HG02610 (cell line): ENCODE measurements around the gene GATB.
"Not testable (repeated sequence)": the region's sequence is repeated elsewhere in the genome, so short reads cannot be mapped to it uniquely, and the experiment has no call there.

ENCODE experiments used
- ATAC-seq: cut with Tn5 transposase; IDR thresholded peaks from one replicate; pipeline ENCODE4 v1.9.1; 2021; ENCODE audit warnings: mild to moderate bottlenecking, moderate library complexity; ENCODE audit not compliant: unreplicated experiment

GATB gene

DNA sequence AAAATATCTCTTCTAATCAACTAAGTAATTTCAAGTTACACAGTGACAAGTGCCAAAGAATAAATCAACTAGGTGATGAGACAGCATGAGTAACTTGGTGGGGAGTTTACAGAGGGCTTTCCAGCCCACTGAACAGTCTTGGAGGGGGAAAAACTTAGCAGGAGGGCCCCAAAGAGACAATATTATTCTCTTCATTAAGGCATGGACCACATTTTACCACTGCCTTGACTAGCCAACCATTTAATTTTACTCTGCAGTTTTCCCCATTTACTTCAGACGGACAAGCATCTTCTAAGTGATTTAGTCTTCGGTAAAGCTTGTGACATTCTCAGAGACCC lies 25.3 kb upstream of the GATB start:
- ATAC-seq, result no peak

DNA sequence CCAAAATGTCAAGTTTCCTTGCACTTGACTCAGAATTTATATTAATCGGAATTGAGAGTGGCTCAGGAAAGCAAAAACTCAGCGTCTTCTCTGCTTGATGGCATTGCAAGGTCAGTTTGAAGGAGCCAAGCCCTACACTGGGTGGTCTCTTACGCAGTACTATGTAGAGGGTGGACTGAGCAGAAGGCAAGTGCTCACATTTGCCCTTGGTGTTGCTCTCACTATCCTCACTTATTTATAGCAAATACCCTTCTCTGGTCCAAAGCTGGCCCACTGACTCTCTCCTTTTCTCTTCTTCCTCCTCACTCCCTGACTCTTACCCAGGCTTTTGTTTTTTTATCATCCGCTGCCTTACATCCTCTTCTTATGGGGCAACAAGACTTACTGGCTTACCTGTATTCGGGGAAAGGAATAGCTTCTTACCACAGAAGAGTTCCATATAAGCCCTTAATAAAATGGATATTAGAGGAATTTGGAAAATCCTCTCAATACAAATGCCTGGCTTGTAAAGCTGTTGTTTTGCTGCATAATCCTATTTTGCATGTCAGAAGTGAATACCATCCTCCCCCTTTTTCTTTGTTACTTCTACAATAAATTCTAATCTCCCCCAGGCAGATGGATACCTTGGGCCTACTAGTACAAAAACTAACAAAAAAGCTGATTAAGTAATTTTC lies 24.8 kb upstream of the GATB start:
- ATAC-seq, result no peak

DNA sequence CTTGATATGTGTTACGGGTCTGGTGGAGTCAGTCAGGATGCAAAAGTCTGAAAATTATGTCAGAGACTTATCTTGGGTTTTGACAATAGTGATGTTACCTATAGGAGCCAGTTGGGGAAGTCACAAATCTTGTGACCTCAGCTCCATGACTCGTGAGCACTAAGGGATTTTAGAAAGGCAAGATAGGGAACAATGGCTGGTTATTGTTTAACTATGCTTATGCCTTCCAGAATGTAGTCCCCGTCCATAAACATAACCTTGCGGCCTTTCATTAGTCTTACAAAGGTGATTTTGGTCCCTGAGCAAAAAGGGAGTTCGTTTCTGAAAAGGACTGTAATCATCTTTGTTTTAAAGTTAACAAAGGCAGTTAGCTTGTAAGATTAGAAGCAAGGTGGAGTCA lies 23.9 kb upstream of the GATB start:
- ATAC-seq, result no peak

DNA sequence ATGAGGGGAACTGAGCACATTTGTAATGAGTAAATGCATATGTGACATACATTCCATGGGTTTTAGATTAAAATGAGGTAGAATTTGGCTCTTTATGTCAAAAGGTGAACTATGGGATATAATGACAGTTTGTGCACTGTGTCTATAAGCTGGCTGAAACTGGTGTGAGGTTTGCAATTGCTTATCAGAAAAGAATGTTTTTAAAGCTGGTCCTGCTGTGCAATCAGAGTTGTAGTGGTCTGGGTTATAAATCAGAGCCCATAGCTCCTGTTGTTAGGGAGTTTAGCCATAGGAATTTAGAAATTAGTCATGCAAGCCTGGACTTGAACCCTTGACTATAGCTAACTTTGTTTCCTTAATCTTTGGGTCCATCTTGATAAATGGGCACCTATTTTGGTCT lies 23.1 kb upstream of the GATB start:
- ATAC-seq, result no peak

DNA sequence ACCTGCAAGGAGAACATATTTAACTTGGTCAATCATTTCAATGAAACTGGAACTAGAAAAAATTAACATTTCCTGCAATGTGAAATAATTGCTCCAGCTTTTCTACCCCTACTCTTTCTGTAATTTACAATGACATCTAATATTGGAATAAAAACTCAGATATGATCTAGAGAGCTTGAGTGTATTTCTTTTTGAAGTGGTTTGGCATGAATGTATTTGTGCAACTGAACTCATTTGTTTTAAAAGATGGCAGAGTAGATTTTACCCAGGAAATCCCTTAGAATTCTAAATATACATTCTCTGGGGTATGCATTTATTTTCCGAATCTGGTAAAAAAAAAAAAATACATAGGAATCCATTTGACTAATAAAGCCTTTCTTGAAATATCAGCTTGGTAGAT lies 21.5 kb upstream of the GATB start:
- ATAC-seq, result no peak

DNA sequence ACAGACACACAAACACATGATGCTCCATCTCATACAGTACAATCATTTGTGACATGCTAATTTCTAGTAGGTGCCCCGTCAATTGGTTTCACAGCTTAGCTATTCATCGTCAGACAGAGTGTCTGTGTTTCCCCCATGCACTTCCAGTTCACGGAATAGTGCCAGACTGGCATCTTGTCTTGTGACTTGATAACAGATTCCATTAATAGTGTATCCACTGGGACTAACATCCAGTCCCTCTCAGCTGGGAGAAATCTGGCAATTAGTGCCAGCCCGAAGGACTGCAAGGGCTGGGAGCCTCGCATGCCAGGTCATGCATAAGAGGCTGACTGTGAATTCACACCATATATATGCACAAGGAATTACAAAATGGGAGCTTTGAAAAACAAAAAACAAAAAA lies 20.2 kb upstream of the GATB start:
- no peak for ATAC-seq

DNA sequence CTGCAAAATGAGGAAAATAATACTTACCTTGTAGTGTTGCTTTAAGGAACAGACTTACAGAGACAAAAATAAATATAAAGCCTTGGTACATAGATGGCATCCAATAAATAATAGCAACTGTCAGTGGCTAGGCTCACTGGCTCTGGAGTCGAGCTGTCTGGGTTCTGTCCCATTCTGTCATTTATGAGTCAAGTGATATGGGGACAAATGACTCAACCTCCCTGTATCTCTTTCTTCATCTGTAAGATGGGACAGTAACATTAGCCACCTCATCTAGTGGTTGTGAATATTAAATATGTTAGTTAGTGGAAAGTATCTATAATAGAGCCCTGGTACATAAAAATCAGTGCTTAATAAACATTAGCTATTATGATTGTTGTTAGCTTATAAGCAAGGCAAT lies 16.7 kb upstream of the GATB start:
- ATAC-seq, result no peak

DNA sequence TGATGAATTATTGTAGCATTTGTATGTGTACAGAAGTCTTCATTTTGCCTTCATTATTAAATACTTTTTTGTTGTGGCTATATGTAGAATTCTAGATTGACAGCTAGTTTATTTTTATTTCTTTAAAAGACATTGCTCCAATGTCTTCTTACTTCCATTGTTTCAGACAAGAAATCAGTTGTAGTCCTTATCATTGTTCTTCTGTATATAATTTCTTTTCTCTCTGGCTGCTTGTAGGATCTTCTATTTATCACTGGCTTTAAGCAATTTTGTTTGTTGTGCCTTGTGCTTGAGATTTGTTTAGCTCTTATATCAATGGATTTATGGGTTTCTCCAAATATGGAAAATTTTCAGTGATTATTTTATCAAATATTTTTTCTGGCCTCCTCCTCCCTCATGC lies 13.5 kb upstream of the GATB start:
- ATAC-seq, result no peak

DNA sequence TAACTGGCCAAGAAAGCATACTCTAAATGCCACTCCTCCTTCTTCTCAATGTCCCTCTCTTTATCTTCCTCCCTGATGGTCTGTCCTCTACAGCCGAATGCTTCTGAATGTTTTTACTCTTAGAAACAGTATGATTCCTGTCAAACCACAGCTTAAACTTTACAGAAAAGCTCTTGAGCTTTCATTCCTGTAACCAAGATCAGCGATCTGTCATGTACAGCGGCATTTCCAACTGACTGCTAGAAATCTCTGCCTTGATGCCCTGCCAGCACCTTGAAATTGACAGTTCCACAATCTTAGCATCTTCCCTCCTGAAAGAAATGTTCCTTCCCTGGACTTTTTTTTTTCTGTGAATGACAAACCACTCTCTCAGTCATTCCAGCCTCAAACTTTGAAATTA lies 11.5 kb upstream of the GATB start:
- no peak for ATAC-seq

DNA sequence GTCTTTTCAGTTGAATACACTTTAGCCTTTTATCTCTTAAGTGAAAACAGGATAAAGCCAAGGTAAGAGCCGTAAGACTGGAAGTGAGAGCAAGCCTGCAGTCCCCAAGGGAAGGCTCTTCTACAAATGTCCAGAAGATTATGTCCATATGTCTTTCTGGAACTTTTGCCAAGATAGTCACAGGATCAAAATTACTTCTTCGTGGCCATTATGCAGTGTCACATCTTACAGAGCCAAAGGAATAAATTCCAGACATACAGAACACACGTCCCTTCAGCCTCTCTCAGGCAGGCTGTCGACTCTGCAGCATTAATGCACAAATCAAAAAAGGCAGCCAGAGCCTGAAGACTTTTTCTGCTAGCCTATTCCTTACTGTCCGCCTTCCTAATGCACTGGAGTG lies 10.9 kb upstream of the GATB start:
- ATAC-seq, result no peak

DNA sequence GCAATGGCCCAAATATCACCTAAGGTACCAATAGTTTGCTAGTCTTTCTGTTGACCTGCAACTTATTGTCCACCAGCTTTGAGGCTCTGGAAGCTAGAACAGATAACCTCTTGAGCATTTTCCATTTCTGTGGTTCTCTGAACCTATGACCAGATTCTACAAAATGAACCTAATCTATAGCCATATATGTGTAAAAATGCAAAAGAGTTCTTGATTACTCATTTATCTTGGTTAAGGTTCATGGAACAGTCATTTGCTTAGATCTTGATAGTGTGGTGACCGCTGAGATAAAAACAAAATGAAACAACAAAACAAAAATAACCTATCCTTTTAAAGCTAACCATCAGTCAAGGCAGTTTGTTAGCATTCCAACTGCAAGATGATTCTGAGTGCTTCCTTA lies 9.3 kb upstream of the GATB start:
- peak; percentile 62 for ATAC-seq

DNA sequence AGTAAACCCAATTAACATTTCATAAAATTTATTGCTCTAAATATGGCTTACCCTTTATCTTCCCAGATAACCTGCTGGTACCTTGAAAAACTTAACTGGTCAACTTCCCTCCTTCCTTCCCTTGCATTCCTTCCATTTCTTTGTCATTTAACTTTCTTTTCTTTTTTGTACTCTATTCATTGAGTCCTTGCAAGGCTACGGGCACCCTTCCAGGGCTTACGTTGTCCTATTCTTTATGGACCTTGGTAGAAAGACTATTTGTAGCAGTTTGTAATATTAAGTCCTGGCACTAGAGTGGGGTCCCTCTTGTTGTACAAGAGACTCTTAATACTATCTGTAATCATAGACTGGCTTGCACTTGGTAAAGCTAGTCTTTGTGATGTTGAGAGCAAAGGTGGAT lies 8.0 kb upstream of the GATB start:
- ATAC-seq, result no peak

DNA sequence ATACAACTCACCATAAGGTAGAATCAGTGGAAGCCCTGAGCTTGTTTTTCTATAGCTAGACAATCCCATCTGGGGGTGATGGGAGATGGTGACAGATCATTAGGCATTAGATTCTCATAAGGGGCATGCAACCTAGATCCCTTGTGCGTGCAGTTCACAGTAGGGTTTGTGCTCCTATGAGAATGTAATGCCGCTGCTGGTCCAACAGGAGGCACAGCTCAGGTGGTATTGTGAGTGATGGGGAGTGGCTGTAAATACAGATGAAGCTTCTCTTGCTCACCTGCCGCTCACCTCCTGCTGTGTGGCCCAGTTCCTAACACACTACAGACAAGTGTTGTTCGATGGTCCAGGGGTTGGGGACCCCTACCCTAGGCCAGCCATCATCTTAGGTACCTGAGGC lies 5.9 kb upstream of the GATB start:
- no peak for ATAC-seq

DNA sequence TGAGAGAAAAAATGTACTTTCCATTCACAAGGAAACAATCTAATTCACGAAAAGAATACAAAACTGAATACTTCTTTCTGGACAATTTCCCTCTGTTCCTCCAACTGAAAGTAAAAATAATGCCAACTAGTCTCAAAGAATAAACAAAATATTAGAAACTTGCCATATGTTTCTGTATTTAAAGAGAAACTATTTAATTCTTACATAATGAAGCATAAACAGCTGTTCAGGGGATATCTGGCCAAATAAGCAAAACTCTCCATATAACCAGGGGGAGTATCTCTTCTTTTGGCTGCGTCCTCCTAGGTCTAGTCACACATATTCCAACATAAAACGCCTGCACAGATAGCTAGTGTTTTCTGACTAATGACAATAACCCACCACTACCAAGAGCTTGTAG lies 805 bp downstream of the GATB start:
- ATAC-seq, result no peak

DNA sequence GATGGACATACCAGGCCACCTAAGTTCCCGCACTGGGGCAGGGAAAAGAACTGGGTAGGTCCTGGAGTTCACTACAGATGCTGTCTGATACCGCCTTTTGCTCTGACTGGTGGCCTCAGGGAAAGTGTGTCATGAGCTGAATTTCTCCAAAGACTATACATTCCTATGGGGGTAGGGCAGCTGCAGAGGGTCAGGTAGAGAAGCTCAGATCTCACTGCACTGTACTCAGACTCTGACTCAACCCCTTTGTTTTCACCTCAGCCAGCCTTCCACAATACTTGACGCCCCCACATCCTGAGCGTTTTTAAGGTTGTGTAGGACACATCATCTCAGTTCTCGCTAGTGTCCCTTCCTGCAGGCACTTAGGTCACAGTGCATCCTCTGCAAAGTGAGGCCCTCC lies 7.8 kb downstream of the GATB start:
- ATAC-seq, result no peak

DNA sequence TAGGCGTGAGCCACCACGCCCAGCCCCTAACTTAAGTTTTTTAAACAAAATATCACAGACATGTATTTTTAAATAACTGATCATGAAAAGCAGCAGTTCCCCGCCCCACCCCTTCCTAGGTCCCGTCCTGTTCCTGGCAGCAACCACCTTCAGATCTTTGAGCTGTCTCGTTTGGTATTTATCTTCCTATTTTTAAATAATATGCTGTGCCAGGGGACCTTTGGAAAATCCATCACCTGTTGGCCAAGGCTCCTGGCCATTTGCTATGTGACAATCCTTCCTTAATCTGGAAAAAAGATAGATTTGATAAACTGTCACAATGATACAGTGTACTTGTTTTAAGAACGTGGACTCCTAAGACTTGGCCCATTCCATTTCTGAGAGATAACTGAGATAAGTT lies 10.7 kb downstream of the GATB start:
- no peak for ATAC-seq

DNA sequence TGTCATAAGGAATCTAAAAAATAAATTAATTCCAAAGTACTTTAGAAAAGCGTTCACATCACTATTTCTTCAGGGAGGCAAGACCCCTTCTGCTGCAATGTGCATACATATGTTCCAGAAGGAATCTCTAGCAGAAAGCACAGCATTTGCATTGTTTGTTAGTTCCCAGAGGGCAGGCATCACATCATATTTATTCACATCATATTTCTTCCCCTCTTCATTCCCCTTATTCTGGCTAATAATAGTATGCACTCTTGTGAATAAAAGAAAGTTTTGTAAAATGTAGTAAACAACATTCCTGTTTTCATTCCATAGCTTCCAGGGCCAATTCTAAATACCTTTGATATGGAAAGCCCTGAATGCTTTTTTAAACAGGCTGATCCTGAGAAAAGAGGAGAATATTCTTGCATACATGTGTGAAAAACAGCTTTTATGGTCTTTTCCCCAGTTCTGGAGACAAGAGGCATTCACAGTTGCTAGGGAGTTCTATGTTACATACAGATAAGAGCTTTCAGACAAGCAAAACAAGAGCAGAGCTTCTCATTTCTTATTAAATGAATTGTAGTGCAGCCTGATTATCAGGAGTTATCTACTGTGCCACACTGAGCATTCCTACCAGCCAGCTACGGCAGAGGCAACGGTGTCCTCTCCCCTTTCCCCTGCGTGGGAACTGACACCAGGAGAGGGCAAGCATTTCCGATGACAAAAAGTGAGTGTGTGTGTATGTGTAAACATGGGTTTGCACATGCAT lies 15.2 kb downstream of the GATB start:
- ATAC-seq, result no peak

DNA sequence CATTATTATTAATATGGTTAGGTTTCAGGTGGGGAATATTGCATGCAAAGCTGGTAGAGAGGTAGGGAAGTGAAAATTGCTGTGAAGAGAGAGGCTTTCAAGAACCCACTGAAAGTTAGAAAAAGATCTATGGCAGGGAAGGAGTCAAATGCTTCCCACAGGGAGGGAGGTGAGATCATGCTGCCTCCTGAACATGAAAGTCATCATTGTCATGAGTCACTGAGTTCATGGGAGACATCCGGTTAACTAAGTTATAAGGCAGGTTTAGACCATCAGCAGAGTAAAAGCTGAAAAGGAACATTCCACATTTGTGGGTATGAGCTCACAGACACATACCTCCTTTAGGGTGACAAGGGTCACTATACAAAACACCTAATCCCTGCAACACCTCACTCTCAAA lies 16.2 kb downstream of the GATB start:
- ATAC-seq, result peak; percentile 47

DNA sequence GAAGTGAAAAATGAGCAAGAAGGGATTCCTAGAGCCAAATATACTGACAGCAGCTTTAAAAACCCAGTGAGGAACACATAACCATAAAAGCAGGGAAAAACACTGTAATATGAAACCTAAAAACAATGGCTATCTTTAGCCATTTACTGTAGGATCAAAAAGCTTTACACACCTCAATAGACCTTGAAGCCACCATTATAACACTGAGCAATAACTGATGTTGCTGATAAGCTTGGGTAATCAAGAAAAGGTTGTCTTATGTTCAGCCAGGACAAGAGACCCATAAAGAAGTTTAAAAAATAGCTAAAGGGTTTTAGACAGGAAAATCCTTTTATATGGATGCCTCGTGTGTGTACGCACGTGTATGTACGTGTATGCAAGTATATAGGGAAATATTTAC lies 16.9 kb downstream of the GATB start:
- ATAC-seq, result no peak

DNA sequence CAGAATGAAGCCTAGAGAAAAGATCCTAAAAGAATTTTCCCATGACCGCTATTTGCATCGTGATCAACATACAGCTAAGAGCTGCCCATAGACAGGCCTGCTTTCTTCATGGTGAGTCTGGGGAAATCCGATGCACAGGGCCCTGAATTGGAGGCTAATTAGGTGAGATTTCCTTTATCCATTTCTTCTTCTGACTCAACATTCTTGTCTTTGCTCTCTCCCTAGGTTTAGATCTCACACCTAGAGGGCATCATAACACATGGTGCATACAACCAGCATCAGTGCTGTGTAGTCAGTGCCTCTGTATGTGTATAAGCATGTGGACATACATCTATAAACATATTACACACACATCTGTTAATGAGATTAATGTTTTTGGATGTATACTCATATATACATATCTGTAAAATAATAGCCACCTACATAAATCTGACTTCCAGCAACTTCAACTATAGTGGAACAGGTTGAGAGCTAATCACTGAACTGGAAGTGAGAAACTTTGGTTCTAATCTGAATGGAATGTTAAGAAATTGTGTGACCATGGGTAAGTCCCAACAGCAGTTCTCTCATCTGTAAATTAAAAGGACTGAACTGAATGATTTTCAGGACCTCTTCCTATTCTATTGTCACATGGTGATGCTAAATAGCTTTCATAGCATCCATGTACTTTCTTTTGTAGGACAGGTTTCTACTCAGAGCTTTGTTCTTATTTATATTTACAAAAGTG lies 17.5 kb downstream of the GATB start:
- ATAC-seq, result peak; percentile 65

DNA sequence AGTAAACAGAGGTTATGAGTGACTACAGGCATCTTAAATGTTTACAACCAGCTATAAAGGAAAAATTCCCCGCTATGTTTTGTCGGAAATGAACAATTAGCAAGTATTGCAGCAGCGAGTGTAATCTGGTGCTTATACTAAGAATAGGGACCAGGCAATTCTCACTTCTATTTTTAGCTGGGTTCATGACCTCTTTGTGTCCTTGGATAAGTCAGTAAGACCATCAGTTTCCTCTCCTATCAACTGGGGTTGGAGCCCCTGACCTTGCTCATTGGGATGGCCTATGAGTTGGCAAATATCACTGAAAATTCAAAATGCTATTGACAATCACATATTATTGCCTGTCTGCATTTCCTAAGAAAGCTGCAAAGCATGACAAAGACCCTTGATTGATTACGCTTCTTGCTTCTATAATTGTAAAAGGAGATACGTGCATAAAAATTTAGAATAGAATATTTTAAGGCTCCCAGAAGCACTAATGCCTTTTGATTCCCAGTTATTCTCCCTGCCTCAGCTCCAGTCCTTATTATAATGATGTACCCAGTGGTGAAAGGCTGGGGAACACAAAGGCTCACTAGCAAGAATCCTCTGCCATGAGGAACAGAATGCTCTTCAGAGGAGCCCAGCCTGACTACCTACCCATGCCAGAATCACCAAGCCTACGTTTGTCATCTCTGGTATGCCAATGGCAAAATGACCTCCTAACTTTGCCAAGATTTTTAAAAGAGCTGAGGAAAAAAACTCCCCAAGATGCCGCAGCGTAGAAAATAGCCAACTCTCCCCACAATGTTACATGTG lies 21.9 kb downstream of the GATB start:
- no peak for ATAC-seq

DNA sequence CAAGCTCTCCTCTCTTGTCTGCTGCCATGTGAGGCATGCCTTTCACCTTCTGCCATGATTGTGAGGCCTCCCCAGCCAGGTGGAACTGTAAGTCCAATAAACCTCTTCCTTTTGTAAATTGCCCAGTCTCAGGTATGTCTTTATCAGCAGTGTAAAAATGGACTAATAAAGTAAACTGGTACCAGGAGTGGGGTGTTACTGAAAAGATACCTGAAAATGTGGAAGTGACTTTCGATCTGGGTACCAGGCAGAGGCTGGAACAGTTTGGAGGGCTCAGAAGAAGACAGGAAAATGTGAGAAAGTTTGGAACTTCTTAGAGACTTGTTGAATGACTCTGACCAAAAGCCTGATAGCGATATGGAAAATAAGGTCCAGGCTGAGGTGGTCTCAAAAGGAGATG lies 24.0 kb downstream of the GATB start:
- ATAC-seq, result not testable (repeated sequence)
